AG04449 (cell line): ENCODE data around the gene ZNF860.

Experiments
- CTCF ChIA-PET: fragments of 350-600 bp; formaldehyde crosslinking; extraction: SDS; loops from one replicate; lab custom pipeline; 2021; ENCODE audit warnings: antibody characterized with exemption; lab: Yijun Ruan, JAX
- POLR2A ChIA-PET: fragments of 400-600, 350-600 bp; formaldehyde crosslinking; extraction: SDS; loops from one replicate; lab custom pipeline; 2020; ENCODE audit warnings: antibody characterized with exemption, inconsistent platforms; lab: Yijun Ruan, JAX
- DNase-seq: peaks from one replicate; pipeline ENCODE4 v3.0.0-alpha.2; 2010; ENCODE audit warnings: low read depth, low spot score
- H3K4me3 ChIP-seq: 2 replicates; pipeline ENCODE4 v1.5.1; 2011; ENCODE audit warnings: low read depth, mild to moderate bottlenecking, control low read depth, low read length
- CTCF ChIP-seq: IDR thresholded peaks from one replicate; pipeline ENCODE4 v1.5.1; 2011; ENCODE audit warnings: mild to moderate bottlenecking, moderate library complexity, low read length, control low read depth, inconsistent platforms; ENCODE audit not compliant: insufficient read depth; ENCODE audit errors: missing control alignments

Gene ZNF860

GRCh38 chr3:31958701-31959152, 22.8 kb upstream of the ZNF860 start:
- DNase-seq, result no peak
- ChIA-PET CTCF (no interaction called here), POLR2A (no interaction called here)
- no peak overlapping the region for H3K4me3 ChIP-seq
- TF ChIP-seq CTCF, result no peak

DNA sequence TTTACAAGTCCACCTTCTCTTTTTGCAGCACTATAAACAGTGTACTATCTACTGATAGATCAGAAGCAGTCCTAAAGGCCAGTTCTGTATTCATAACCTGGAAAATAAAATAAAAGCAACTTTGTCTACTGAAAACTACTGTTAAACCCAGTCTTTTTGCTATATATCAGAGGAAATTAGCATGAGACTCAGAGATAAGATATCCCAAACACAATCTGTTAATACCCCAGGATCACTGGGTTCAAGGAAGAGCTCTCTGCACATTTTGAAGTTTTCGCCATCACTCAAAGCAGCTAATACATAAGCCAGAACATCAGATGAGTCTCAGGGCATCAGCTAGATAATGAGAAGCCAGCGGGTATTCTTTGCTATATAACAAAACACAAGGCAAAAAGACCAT, 22.3 kb upstream of the ZNF860 start:
- TF ChIP-seq CTCF, result no peak
- POLR2A ChIA-PET, result no interaction called here
- CTCF ChIA-PET, result no interaction called here
- DNase-seq, result no peak
- H3K4me3 ChIP-seq, result no peak overlapping the region

DNA sequence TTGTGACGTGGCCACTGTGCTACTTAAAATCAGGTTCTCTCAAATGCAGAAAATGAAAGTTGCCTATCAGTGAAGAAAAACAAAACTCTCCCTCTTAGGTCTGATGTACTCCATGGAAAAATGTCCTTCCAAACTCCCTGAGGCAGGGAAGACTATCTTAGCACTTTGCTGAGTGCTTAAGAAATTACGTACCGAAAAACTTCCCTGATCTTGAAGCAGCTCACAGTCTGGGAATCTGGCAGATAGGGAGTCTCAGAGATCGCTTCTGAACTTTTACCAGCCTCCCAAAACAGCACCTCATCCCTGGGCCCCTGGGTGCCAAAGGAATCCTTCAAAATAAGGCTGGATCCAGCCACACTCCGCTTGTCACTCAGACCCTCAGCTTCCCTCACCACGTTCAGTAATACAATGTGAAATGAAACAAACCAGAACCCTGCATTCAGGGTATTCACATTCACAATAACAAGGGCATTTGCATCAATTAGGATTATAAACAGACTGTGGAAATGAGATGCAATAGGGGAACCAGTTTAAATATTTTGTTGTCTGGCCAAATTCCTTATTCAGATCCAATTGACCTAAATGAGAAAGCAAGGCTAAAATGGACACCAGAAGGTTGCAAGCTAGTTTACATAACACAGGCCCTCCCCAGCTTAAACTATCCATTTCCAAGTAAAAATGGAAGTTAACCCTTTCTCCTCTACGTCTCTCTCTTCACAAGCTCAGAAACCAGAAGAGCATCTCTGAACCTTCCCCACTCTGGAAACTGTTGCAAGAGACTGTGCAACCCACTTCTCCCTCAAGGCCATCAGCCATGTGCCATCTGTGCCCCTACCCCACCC, 21.4 kb upstream of the ZNF860 start:
- no peak overlapping the region for H3K4me3 ChIP-seq
- TF ChIP-seq CTCF, result no peak
- ChIA-PET POLR2A (interaction anchor here (0.8 to 1.4 kb wide), 2 partner anchors 21 to 271 kb away, joined by 4 to 5 read pairs; partner anchors contain the start of genes OSBPL10 and ZNF860), CTCF (interaction anchor here (0.9 to 1.6 kb wide), 2 partner anchors 22 to 60 kb away, joined by 3 read pairs; no protein-coding TSS in a partner anchor)
- no peak for DNase-seq

GRCh38 chr3:31960793-31961431, 20.6 kb upstream of the ZNF860 start:
- ChIA-PET CTCF (interaction anchor here (0.9 to 1.6 kb wide), 2 partner anchors 21 to 59 kb away, joined by 3 read pairs; no protein-coding TSS in a partner anchor), POLR2A (interaction anchor here (0.6 to 1.4 kb wide), 3 partner anchors 20 to 271 kb away, joined by 3 to 5 read pairs (median 4); partner anchors contain the start of genes OSBPL10 and ZNF860)
- no peak for TF ChIP-seq CTCF
- DNase-seq, result no peak
- H3K4me3 ChIP-seq, result no peak overlapping the region

DNA sequence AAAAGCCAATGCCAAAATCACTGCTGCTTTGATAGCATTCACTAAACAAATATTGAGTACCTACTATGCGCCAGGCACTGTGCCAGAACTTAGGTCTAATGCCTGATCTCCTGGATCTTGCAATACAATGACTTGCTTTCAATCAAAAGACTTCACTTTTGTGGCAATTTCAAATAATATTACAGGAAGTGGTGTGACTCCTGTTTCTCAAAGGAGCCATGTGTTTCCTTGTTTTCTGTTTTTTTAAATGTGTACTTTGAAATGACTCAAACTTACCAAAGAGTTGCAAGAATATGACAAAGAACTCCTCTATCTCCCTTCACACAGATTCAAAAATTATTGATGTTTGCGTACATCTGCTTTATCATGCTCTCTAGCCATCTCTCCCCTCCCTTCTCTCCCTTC, 18.7 kb upstream of the ZNF860 start:
- no peak for DNase-seq
- ChIA-PET CTCF (no interaction called here), POLR2A (no interaction called here)
- TF ChIP-seq CTCF, result no peak
- no peak overlapping the region for H3K4me3 ChIP-seq
